ENCODE data around the gene KIAA1217.

DNA sequence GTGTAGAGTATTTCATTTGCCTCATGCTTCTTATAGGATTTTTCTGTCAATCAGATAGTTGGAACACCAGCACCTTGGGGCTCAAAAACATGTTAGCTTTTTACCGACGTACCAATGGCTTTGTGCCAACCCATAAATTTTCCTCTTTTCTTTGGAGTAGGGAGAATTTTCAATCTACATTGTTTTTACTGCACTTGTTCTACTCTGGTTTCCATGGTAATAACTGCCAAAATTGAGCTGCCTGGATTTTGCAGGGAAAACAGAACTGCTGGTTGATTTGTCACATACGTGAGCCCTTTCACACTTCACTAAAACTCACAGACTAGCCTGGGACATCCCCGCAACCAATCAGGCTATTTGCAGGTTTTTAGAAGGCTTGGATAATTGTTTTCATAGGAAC is 325.0 kb downstream of the KIAA1217 start:
- no peak for TF ChIP-seq POLR2A (IDR thresholded peaks at IDR 0.05; ENCODE audit: low read length)
- no peak for TF ChIP-seq GATA1 (IDR thresholded peaks at IDR 0.05; ENCODE audit: low read depth, low read length)
